GM12874 (cell line): Measurements from ENCODE around the gene ERICH6B.

ENCODE experiments used
- TF ChIP-seq, protein P1 (sequence below): IDR thresholded peaks from 2 replicates; pipeline ENCODE4 v1.5.1; 2011; ENCODE audit warnings: low read depth, mild to moderate bottlenecking, control low read depth, low read length, moderate library complexity; ENCODE audit not compliant: insufficient read depth

ERICH6B gene

DNA sequence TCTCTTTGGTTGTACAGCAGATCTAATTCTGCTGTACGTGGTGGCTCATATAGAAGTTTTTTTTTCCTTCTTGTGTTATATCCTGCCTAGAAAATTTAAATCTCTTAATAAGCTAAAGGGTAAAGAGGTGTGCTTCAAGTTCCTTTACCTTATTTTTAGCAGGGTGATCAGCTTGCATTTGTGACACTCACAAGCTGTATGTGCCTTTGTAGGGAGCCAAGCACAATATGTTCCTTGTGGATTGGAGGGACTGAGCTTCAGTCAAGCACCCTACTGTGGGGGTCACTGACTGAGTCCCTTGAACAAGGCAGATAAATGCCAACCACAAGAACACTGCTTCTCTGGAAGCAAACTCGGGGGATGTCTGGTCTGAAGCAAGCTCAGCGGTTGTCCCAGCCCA lies 12.6 kb upstream of the ERICH6B start:
- TF ChIP-seq, protein P1, sequence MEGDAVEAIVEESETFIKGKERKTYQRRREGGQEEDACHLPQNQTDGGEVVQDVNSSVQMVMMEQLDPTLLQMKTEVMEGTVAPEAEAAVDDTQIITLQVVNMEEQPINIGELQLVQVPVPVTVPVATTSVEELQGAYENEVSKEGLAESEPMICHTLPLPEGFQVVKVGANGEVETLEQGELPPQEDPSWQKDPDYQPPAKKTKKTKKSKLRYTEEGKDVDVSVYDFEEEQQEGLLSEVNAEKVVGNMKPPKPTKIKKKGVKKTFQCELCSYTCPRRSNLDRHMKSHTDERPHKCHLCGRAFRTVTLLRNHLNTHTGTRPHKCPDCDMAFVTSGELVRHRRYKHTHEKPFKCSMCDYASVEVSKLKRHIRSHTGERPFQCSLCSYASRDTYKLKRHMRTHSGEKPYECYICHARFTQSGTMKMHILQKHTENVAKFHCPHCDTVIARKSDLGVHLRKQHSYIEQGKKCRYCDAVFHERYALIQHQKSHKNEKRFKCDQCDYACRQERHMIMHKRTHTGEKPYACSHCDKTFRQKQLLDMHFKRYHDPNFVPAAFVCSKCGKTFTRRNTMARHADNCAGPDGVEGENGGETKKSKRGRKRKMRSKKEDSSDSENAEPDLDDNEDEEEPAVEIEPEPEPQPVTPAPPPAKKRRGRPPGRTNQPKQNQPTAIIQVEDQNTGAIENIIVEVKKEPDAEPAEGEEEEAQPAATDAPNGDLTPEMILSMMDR, result no peak

DNA sequence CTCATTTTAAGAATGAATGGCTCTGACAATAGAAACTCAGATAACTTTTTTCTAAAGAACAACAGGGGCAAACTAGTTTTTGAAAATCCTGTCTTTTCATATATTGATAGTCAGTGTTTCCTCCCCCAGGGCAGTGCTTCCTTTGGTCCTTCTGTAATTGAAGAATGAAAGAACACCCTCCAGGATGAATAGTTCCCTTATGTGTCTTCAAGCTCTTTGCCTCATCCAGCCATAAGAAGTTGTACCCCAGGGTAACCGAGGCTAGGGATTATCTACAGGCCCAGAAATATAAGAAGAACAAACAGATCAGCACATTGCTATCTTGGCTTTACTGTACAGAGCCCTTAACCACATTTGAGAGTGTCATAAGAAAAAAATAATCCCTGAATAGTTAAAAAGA lies 12.1 kb upstream of the ERICH6B start:
- TF ChIP-seq, protein P1, result no peak

DNA sequence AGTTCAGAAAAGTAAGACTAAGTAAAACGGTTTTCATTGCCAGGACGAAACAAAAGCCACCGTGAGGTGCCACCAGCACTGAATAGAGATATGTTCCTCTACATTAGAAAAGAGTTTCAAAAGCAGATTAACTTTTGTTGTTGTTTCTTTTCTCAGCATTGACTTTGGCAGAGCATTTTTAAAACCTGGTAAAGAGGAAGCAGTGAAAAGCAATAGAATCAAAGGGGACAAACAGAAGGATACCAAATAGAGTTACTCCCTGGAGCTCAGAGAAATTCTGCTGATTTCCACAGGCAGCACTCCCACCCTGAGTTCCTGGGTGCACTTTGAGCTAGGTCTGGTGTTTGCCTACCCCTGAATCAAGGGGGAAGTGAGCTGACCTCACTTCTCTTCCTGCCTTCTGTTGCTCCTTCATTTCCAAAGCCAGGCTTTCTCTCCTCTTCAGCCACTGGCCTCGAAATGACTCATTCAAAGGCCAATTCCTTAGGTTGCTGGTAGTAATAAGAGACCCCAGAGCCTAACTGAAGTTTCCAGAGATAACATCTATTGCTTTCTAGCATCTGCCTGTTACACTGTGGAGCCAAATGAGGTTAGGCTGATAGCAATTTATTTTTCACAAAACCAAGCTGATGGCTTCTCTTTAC lies 11.3 kb upstream of the ERICH6B start:
- TF ChIP-seq, protein P1, result no peak

DNA sequence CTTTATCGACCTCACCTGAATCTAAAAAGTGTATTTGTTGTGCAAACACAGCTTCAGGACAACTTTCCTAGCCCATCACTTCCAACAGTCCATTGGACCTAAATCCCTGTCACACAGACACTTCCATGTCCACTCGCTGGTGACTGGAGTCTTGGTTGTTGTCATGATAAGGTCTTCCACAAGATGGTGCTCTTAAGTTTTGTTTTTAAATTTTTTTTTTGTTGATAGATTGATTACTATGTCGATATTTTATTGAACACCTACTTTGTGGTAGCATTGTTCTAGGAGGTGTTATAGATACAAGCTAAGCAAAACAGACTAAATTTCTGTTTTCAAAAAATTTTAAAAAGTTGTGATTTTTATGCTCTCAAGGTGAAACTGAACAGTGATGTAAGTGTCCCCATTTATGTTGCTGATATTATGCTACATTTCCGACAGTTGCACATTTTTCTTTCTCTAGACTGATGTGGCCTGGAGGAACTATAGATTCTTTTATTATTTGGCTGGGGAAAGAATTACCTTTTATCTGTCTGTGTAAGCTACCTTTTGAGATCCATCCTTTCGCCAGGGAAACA lies 8.1 kb upstream of the ERICH6B start:
- TF ChIP-seq, protein P1, result peak; percentile 42; the same call in 1 of the 2 replicates

DNA sequence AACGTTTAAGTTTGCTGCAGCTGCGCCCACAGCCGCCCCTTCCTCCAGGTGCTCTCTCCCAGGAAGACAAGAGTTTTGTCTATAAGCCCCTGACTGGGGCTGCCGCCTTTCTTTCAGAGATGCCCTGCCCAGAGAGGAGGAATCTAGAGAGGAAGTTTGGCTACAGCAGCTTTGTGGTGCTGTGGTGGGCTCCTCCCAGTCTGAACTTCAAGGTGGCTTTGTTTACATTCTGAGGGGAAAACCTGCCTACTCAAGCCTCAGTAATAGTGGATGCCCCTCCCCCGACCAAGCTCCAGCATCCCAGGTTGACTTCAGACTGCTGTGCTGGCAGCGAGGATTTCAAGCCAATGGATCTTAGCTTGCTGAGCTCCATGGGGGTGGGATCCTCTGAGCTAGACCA lies 6.4 kb upstream of the ERICH6B start:
- TF ChIP-seq, protein P1, result no peak

DNA sequence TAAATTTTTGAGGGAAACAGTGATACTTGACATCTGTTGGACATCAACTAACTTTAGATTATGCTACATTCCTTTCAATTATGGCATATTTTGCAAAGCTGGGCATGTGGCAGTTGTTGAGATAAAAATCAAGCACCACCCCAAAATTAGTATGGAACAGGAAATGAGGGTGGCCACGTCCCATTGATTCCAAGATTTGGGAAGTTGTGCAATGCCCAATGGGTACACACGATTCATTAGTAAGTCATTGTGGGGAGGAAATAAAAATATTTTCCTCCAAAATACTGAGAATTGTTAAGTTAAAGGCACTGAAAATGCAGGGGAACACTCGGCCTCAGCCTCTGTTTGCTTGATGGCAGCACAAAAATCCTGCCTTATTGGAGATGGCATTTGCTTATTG lies 7.6 kb downstream of the ERICH6B start:
- TF ChIP-seq, protein P1, result no peak

DNA sequence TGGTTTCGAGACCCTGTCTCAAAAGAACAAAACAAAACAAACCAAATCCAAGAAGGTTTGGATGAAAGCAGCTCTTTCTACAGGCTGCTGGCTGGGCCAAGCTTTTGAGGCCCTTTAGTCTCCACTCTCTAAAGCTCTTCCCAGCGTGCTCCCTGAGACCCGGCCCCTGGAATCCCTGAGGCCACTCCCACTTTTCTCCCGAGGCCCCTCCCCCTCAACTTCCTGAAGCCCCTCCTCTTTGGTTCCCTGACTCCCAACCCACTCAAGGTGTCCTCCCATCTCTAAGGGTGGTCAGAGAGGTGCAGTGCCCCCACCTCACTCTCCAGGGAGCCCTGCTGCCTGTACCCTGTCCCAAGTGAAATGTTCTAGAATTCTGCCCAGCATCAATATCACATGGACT lies 10.6 kb downstream of the ERICH6B start:
- TF ChIP-seq, protein P1, result no peak
